GM12875 (cell line): ENCODE data around the gene FAM131A.

Experiments
- H3K4me3 ChIP-seq: one replicate; pipeline ENCODE4 v1.5.1; 2011; ENCODE audit warnings: low read depth, low read length, control low read depth
- TF ChIP-seq, protein P1 (sequence below): IDR thresholded peaks from 2 replicates; pipeline ENCODE4 v1.5.1; 2011; ENCODE audit warnings: low read depth, mild to moderate bottlenecking, control low read depth, inconsistent platforms, low read length, moderate library complexity, borderline replicate concordance; ENCODE audit not compliant: insufficient read depth

Gene FAM131A

DNA sequence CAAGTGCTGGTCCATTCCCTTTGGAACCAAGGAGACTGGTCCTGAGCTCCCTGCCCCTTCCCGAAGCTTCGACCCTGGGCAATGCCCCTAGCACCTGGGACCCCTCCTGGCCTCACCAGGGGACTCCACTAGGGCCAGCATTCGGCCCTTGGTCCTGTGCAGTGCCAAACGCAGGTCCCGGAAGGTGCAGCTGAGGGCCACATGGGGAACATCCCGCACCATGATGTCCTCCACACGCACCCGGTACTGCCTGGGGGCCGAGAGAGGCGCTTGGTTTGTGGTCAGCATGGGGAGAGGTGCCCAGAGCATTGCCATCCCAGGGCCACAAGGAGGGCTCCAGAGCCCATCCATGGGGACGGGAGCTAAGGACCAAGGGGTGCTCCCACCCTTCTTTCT, 16.1 kb downstream of the FAM131A start:
- TF ChIP-seq, protein P1, sequence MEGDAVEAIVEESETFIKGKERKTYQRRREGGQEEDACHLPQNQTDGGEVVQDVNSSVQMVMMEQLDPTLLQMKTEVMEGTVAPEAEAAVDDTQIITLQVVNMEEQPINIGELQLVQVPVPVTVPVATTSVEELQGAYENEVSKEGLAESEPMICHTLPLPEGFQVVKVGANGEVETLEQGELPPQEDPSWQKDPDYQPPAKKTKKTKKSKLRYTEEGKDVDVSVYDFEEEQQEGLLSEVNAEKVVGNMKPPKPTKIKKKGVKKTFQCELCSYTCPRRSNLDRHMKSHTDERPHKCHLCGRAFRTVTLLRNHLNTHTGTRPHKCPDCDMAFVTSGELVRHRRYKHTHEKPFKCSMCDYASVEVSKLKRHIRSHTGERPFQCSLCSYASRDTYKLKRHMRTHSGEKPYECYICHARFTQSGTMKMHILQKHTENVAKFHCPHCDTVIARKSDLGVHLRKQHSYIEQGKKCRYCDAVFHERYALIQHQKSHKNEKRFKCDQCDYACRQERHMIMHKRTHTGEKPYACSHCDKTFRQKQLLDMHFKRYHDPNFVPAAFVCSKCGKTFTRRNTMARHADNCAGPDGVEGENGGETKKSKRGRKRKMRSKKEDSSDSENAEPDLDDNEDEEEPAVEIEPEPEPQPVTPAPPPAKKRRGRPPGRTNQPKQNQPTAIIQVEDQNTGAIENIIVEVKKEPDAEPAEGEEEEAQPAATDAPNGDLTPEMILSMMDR, result no peak
- H3K4me3 ChIP-seq, result no peak overlapping the region

DNA sequence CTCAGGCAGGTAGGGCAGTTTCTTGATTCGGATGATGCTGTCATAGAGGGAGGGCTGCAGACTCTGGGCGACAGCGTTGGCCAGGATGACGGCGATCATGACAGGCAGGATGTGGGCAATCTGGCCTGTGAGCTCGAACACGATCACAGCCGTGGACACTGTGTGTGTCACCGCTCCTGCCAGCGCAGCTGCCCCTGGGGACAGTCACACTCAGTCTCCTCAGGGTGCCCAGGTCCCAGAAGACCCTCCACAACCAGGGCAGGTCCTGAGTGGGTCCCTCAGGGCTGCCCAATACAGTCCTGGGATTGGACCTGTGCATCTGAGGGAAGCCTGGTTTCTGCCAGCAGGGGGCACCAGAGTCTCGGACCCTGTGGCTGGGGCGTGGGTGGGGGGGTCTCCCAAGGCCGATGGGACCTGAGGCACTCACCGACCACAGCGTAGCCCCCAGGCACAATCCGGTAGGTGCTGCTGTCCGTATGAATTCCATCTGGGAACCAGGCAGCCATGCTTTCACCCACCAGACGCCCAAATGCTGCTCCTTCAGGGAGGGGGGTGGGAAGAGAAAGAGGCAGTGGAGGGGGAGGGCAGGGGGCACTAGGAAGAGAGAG, 16.8 kb downstream of the FAM131A start:
- H3K4me3 ChIP-seq, result no peak overlapping the region
- TF ChIP-seq, protein P1, result peak; percentile 87

DNA sequence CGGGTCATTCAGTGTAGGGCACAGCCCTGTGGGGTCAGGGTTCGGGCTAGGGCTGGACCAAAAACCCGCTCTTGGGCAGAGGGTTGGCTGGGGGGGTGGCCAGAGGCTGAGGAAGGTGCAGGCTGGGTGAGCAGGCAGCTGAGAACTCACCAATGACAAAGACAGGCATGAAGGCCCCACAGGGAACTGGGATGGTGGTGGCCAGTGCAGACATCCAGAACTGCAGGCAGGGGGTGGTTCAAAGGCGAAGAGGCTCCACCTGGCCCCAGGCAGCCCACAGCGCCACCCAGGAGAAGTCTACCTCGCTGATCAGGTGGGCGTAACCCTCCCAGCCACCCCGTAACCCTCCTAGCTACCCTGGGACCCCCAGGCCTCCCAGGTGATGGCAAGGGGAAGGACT, 17.4 kb downstream of the FAM131A start:
- no peak overlapping the region for H3K4me3 ChIP-seq
- TF ChIP-seq, protein P1, result no peak

DNA sequence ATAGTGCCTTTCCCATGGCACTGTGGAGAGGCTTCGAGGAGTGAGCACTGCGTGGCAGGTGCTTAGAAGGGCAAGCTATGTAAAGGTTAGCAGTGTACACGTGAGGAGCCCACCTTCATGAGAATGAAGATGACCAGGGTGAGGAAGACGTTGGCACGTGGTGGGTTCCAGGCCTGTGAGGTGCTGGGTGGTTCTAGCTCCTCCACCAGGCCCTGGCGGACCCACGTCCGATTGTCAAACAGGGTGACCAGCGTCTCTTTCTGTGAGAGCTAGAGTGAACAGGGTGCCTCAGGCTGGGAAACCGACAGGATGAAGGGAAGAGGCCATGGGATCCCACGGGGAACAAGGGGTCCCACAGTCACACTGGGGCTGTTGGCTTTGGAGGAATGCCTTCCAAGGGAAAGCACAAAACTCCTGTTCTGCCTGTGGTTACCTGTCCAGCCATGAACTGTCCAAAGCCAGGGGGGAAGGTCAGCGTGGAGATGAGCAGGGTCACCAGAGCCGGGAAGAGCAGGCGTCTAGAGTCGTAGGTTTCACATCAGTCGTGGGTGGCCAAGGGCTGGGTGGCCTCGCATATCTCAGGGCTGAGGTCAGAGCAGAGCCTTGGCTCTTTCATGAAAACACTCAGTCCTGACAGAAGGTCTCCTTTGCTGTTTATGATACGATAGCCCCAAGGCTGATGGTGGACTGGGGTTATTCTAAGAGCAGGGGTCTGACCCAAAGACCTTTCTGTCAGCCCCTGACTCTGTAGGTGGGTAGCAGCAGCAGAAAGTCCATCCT, 18.1 kb downstream of the FAM131A start:
- no peak overlapping the region for H3K4me3 ChIP-seq
- TF ChIP-seq, protein P1, result no peak

DNA sequence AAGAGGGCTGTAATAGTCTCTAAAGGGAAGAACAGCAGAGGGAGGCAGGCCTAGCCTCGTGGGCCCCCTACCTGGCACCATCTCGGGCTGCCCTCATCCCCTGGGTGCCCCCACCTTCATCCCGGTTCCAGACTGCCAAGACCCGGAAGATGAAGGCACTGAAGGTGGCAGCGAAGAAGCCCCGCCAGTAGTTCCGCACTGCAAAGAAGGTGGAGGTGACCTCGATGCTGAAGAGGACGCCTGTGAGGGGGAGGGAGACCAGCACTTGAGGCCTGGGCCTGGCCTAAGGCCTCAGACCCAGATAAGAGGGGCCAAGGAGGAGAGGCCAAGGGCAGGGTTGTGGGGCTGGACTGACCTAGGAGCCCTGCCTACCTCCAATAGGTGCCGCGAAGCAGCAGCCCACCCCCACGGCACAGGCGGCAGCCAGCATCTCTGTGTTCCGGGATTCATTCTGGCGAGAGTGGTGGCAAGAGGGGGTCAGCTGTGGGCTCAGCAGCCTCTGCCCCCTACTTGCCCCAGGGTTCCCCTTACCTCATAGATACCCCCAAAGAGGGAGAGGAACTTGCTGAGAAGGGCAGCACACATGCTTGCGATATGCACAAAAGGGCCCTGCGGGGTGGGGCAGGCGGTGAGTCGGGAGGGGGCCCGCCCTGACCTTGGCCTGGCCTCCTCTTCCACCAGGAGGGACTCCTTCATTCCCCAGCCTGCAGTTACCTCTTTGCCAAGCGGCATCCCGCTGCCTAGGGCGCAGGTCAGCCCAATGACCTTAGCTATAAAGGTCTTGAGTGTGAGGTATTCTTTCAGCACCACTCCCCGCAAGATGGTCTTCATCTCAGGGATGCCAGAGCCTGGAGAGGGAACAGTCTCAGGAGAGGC, 20.1 kb downstream of the FAM131A start:
- TF ChIP-seq, protein P1, result no peak
- H3K4me3 ChIP-seq, result no peak overlapping the region

DNA sequence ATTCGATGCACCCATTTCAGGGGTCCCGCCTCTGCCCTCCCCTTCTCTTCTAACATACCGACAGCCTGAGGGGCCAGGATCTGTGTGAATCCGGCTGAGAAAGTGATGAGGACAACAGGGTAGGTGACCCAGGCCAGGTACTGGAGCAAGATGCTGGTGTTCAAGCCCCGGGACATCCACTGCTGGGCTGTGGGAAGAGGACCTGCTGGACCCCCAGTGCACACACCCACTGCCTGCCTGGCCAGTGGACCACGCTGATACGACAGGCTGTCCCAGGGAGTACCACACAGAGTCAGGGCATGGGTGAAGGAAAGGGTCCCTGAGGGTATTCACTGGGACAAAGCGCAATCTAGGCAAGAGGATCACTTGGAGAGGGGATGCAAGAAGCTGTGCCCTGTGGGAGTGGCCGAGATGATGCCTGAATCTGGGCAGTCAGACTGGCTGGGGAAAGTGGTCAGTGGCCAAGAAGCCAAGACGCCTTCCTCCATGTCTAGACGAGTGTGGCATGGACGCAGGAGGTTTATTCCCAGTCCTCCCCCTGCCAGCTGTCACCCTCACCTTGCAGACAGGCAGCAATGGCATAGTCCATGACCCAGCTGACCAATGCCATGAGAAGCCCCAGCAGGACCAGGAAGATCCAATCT, 20.8 kb downstream of the FAM131A start:
- H3K4me3 ChIP-seq, result no peak overlapping the region
- TF ChIP-seq, protein P1, result no peak
